ENCODE results near the gene ADRA2B.

DNA sequence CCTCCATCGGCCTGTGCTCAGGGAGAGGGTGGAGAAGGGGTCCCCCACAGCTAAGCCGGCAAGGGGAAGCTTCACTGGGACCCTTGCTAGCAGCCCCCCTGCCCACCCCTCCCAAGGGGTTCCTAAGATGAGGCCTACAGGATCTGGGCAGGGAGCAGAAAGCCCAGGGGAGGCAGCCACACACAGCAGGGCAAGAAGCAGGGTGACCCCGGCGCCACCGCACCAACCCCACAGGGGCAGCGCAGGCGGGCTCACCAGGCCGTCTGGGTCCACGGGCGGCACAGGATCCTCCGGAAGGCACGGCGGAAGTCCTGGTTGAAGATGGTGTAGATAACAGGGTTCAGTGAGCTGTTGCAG, 1.8 kb downstream of the ADRA2B start:
- TF ChIP-seq POLR2AphosphoS5 (IDR thresholded peaks at IDR 0.05; ENCODE audit: insufficient read depth in 1 of 2, low read depth in 1 of 2) (no peak), POLR2A (IDR thresholded peaks at IDR 0.05) (no peak)
- TF ChIP-seq, protein P1, sequence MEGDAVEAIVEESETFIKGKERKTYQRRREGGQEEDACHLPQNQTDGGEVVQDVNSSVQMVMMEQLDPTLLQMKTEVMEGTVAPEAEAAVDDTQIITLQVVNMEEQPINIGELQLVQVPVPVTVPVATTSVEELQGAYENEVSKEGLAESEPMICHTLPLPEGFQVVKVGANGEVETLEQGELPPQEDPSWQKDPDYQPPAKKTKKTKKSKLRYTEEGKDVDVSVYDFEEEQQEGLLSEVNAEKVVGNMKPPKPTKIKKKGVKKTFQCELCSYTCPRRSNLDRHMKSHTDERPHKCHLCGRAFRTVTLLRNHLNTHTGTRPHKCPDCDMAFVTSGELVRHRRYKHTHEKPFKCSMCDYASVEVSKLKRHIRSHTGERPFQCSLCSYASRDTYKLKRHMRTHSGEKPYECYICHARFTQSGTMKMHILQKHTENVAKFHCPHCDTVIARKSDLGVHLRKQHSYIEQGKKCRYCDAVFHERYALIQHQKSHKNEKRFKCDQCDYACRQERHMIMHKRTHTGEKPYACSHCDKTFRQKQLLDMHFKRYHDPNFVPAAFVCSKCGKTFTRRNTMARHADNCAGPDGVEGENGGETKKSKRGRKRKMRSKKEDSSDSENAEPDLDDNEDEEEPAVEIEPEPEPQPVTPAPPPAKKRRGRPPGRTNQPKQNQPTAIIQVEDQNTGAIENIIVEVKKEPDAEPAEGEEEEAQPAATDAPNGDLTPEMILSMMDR (IDR thresholded peaks at IDR 0.05): no peak
